GM12864 (cell line): ENCODE results near the gene ZNF497.
"Not testable (repeated sequence)": the region's sequence is repeated elsewhere in the genome, so short reads cannot be mapped to it uniquely, and the experiment has no call there.

Experiments used
- DNase-seq: peaks from one replicate; pipeline ENCODE4 v3.0.0-alpha.2; 2011; ENCODE audit warnings: low read depth
- H3K4me3 ChIP-seq: 2 replicates; pipeline ENCODE4 v1.5.1; 2011; ENCODE audit warnings: mild to moderate bottlenecking, low read depth, low read length, control low read depth
- CTCF ChIP-seq: IDR thresholded peaks from 2 replicates; pipeline ENCODE4 v1.5.1; 2011; ENCODE audit warnings: low read depth, mild to moderate bottlenecking, moderate library complexity, low read length, control low read depth, inconsistent platforms; ENCODE audit errors: missing control alignments

Gene ZNF497

GRCh38 chr19:58362272-58362994, at the start of gene ZNF497:
TSS of gene ZNF497 (minus strand) at chr19:58362751. CDS start at chr19:58357635, 5,116 bp downstream.
- H3K4me3 ChIP-seq, result peak within 1 kb of the TSS; percentile 62
- DNase-seq, result peak; percentile 84

GRCh38 chr19:58409010-58409790, 46.6 kb upstream of the ZNF497 start:
- no peak for TF ChIP-seq CTCF
- no peak for DNase-seq
- peak overlapping the region; percentile 76 for H3K4me3 ChIP-seq

More at GRCh38 chr19:58362272-58362994, at the start of gene ZNF497:
- TF ChIP-seq CTCF, result no peak

GRCh38 chr19:58408152-58409009, 45.8 kb upstream of the ZNF497 start, which contains the start of gene ZNF584:
TSS of gene ZNF584 (plus strand) at chr19:58408649. CDS start at chr19:58409148, 499 bp downstream.
- peak; percentile 20 for TF ChIP-seq CTCF
- peak; percentile 79 for DNase-seq
- H3K4me3 ChIP-seq, result peak within 1 kb of the TSS; percentile 76

- DNase-seq, result no peak
- H3K4me3 ChIP-seq, result peak overlapping the region; percentile 76
- no peak for TF ChIP-seq CTCF
These were observed 45.2 kb upstream of the ZNF497 start for GRCh38 chr19:58407658-58408151.

GRCh38 chr19:58406818-58407657, 44.5 kb upstream of the ZNF497 start:
- TF ChIP-seq CTCF, result peak; percentile 36
- DNase-seq, result no peak
- peak overlapping the region; percentile 76 for H3K4me3 ChIP-seq

- not testable (repeated sequence) for H3K4me3 ChIP-seq, DNase-seq
These were observed 41.4 kb upstream of the ZNF497 start for GRCh38 chr19:58403920-58404478.
